GM12865 (cell line): ENCODE data around the gene ZRANB3.
A peak's percentile ranks its signal among the peaks of the same experiment; 100 is the strongest.
"Not testable (repeated sequence)": the region's sequence is repeated elsewhere in the genome, so short reads cannot be mapped to it uniquely, and the experiment has no call there.

Experiments
- DNase-seq: peaks from one replicate; pipeline ENCODE4 v3.0.0; 2010; ENCODE audit warnings: low read depth
- H3K4me3 ChIP-seq: 2 replicates; pipeline ENCODE4 v1.5.1; 2011; ENCODE audit warnings: mild to moderate bottlenecking, low read depth, low read length, control low read depth
- TF ChIP-seq, protein P1 (sequence below): IDR thresholded peaks from 2 replicates; pipeline ENCODE4 v1.5.1; 2011; ENCODE audit warnings: low read length, control low read depth, low read depth, inconsistent platforms; ENCODE audit not compliant: insufficient read depth; ENCODE audit errors: missing control alignments

ZRANB3 gene

DNA sequence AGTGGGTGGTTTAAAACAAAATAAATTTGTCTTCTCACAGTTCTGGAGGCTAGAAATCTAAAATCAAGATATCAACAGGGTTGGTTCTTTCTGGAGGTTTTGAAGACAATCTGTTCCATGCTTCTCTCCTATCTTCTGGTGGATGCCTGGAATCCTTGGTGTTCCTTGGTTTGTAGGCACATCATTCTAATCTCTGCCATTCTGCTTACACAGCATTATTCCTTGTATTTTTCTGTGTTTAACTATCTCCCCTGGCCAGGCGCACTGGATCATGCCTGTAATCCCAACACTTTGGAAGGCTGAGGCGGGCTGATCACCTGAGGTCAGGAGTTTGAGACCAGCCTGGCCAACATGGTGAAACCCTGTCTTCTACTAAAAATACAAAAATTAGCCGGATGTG, 108.1 kb downstream of the ZRANB3 start:
- TF ChIP-seq, protein P1, sequence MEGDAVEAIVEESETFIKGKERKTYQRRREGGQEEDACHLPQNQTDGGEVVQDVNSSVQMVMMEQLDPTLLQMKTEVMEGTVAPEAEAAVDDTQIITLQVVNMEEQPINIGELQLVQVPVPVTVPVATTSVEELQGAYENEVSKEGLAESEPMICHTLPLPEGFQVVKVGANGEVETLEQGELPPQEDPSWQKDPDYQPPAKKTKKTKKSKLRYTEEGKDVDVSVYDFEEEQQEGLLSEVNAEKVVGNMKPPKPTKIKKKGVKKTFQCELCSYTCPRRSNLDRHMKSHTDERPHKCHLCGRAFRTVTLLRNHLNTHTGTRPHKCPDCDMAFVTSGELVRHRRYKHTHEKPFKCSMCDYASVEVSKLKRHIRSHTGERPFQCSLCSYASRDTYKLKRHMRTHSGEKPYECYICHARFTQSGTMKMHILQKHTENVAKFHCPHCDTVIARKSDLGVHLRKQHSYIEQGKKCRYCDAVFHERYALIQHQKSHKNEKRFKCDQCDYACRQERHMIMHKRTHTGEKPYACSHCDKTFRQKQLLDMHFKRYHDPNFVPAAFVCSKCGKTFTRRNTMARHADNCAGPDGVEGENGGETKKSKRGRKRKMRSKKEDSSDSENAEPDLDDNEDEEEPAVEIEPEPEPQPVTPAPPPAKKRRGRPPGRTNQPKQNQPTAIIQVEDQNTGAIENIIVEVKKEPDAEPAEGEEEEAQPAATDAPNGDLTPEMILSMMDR, result no peak
- no peak overlapping the region for H3K4me3 ChIP-seq
- no peak for DNase-seq

DNA sequence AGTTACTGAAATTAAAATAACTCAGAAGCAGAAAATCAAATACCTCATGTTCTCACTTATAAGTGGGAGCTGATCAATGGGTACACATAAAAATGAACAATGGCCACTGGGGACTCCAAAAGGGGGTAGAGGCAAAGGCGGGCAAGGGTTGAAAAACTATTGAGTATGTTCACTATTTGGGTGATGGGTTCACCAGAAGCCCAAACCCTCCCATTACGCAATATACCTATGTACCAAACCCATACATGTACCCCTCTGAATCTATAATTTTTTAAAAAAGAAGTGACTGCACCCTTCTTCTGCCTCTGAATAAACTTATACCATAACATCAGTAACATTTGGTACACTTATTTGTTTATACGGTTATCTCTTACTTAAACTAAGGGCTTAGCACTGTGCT, 119.4 kb downstream of the ZRANB3 start:
- no peak for DNase-seq
- no peak overlapping the region for H3K4me3 ChIP-seq
- TF ChIP-seq, protein P1, result no peak

DNA sequence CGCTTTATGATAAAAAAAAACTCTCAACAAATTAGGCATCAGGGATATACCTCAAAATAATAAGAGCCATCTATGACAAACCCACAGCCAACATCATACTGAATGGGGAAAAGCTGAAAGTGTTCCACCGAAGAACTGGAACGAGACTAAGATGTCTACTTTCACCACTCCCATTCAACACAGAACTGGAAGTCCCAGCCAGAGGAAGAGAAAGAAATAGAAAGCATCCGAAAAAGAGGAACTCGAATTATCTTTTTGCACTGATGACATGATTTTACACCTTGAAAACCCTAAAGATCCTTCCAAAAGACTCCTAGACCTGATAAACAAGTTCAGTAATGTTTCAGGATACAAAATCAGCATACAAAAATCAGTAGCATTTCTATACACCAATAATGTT, 121.6 kb downstream of the ZRANB3 start:
- peak; percentile 15 for DNase-seq
- TF ChIP-seq, protein P1, result no peak
- no peak overlapping the region for H3K4me3 ChIP-seq

DNA sequence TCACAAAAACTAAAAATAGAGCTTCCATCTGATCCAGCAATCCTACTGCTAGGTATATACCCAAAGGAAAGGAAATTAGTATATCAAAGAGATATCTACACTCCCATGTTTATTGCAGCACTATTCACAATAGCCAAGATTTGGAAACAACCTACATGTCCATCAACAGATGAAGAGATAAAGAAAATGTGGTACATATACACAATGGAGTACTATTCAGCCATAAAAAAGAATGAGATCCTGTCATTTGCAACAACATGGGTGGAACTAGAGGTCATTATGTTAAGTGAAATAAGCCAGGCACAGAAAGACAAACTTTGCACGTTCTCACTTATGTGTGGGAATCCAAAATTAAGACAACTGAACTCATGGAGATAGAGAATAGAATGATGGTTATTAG, 134.8 kb downstream of the ZRANB3 start:
- DNase-seq, H3K4me3 ChIP-seq: not testable (repeated sequence)

DNA sequence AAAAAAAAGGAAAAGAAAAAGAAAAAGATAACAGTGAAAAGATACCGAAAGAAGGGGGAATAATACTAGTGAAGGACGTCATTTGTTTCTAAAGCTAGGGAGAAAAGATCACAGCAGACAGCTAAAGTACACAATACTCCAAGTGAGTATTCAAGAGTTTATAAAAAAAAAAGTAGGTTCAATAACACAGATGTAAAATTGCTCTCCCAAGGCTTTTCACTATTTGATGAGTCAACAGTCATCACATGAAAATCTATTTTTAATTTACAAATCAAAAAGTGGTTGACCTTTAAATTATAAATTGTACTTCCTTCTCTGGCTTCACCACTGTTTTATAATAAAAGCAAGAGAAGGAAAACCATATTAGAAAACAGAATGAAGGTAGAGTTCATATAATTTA, 144.0 kb downstream of the ZRANB3 start:
- TF ChIP-seq, protein P1, result no peak
- no peak overlapping the region for H3K4me3 ChIP-seq
- DNase-seq, result no peak

DNA sequence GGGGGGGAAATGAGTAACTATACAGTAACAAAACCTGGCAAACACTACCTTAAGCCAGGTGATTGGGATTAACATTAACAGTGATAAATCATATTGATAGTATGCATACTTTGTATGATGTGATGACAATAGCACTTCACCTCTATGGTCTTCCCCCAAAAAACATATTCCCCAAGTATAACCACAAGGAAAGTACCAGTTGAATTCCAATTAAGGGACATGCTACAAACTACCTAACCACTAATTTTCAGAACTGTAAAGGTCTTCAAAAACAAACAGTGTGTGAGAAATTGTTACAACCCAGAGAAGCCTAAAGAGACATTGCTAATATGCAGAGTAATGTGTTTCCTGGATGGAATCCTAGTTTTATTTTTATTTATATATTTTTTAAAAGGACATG, 152.4 kb downstream of the ZRANB3 start:
- no peak overlapping the region for H3K4me3 ChIP-seq
- peak; percentile 7 for DNase-seq
- TF ChIP-seq, protein P1, result no peak

DNA sequence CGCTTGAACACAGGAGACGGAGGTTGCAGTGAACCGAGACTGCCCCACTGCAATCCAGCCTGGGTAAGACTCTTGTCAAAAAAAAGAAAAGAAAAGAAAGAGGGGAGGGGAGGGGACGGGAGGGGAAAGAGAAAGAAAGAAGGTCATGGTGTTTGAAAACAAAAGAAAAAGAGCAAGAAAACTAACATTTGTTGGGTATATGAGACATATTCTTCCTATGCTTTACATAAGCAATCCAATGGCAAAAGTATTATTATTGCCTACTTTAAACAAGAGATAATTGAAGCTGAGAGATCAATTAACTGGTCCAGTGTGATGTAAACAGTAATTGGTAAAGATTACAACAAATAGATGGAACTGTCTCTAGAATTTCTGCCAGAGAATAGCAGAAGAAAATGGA, 157.3 kb downstream of the ZRANB3 start:
- no peak for DNase-seq
- H3K4me3 ChIP-seq, result no peak overlapping the region
- TF ChIP-seq, protein P1, result no peak

DNA sequence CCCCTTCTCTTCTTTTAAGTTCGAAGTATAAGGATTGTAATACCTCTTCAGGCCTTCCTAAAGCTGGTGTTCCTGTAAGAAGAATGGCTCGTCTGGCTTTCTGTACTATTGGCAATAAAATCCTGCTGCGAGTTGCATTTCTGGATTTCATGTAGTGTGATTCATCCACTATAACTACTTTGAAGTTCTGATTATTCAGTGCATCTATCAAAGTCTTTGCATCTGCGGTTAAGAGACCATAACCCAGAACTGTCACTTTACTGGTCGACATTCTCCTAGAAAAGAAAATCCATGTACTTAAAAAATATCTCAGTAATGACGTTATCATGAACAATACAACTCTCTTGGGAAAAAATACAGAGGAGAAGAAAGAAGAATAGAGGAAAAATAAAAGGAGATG, 181.1 kb downstream of the ZRANB3 start:
- no peak for DNase-seq
- no peak overlapping the region for H3K4me3 ChIP-seq
- TF ChIP-seq, protein P1, result no peak

DNA sequence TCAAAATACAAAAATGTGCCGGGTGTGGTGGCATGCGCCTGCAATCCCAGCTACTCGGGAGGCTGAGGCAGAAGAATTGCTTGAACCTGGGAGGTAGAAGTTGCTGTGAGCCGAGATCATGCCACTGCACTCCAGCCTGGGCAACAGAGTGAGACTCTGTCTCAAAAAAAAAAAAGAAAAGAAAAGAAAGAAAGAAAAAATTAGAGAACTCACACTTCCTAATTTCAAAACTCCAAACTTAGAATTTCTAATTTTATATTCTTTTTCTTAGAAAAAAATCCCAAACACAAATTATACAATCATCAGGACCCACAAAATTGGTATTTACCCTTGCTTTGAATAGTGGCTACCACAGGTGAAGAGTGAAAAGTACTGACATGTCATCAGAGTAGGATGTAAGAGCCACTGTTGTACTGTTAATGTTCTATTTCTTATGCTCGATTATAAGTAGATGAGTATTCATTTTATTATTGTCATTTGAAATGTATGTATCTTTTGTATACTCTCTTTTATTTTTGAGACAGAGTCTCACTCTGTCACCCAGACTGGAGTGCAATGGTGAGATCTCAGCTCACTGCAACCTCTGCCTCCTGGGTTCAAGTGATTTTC, 182.8 kb downstream of the ZRANB3 start:
- H3K4me3 ChIP-seq, DNase-seq: not testable (repeated sequence)
